22Rv1 (cell line): ENCODE results near the gene XPNPEP1.

Experiments
- ZFX ChIP-seq: fragments of 450-650 bp; IDR thresholded peaks from 2 replicates; pipeline ENCODE4 v1.6.1; 2017; ENCODE audit warnings: antibody characterized with exemption, borderline replicate concordance
- TF ChIP-seq, protein P1 (sequence below): fragments of 450-650 bp; IDR thresholded peaks from 2 replicates; pipeline ENCODE4 v1.5.1; 2017; ENCODE audit warnings: mild to moderate bottlenecking

DNA sequence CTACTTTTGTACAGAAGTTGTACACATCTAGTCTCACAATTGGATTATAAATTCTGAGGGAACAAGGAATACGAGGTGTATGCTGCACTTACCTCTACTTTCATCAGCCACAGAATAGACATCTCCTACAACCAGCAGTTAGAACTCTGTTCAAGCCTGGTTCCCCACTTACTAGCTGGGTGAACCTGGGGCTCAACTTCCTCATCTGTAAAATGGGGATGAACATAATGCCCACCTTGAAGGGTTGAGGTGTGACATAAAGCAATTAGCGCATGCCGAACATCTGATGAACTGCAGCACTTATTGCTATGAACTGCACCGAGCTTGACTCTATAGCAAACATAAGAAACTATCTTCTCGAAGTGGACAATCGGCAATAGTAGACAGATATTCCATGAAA, 25.3 kb downstream of the XPNPEP1 start:
- TF ChIP-seq, protein P1, sequence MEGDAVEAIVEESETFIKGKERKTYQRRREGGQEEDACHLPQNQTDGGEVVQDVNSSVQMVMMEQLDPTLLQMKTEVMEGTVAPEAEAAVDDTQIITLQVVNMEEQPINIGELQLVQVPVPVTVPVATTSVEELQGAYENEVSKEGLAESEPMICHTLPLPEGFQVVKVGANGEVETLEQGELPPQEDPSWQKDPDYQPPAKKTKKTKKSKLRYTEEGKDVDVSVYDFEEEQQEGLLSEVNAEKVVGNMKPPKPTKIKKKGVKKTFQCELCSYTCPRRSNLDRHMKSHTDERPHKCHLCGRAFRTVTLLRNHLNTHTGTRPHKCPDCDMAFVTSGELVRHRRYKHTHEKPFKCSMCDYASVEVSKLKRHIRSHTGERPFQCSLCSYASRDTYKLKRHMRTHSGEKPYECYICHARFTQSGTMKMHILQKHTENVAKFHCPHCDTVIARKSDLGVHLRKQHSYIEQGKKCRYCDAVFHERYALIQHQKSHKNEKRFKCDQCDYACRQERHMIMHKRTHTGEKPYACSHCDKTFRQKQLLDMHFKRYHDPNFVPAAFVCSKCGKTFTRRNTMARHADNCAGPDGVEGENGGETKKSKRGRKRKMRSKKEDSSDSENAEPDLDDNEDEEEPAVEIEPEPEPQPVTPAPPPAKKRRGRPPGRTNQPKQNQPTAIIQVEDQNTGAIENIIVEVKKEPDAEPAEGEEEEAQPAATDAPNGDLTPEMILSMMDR, result no peak
- TF ChIP-seq ZFX, result no peak
